Esophagus muscularis mucosa (tissue), 4 donors: ENCODE measurements around the gene CCDC63.

Experiments used
- CTCF ChIP-seq, 3 experiments: fragments of 200-600 bp in 2 of 3; fragments of 450-650 bp in 1 of 3; sonication (generic) in 2 of 3; IDR thresholded peaks; one replicate each; pipeline ENCODE4 v1.5.1; 2017 to 2019; ENCODE audit warnings: antibody characterized with exemption in 3 of 3, mild to moderate bottlenecking in 2 of 3, moderate library complexity in 1 of 3
- EP300 ChIP-seq: sonication (generic); formaldehyde crosslinking; IDR thresholded peaks from one replicate; pipeline ENCODE4 v1.6.1; 2017; ENCODE audit warnings: antibody characterized with exemption
- POLR2A ChIP-seq: fragments of 450-650 bp; IDR thresholded peaks from one replicate; pipeline ENCODE4 v1.6.1; 2017; ENCODE audit warnings: antibody characterized with exemption, moderate library complexity, mild to moderate bottlenecking, low read depth
- POLR2AphosphoS5 ChIP-seq, 2 donors: sonication (generic); formaldehyde crosslinking; IDR thresholded peaks; one replicate each; pipeline ENCODE4 v1.6.1; 2017; ENCODE audit warnings: antibody characterized with exemption in 2 of 2

- TF ChIP-seq POLR2A (no peak), CTCF (IDR thresholded peaks at IDR 0.05) (no peak), EP300 (no peak), POLR2AphosphoS5 (IDR thresholded peaks at IDR 0.05) (no peak)
Observed at GRCh38 chr12:110824342-110824741, 22.4 kb upstream of the CCDC63 start.
